Measurements from ENCODE around the gene TARS3.
"Not testable (repeated sequence)": the region's sequence is repeated elsewhere in the genome, so short reads cannot be mapped to it uniquely, and the experiment has no call there.

TARS3 gene

GRCh38 chr15:101672298-101672697 lies 52.0 kb downstream of the TARS3 start:
- H3K36me3 ChIP-seq (ENCODE audit: control insufficient read depth, insufficient read depth, low read length) = no peaks in the 10 kb centered on the region
- H3K4me3 ChIP-seq (ENCODE audit: low read depth, low read length) = no peak overlapping the region
- H3K9ac ChIP-seq (ENCODE audit: low read depth, low read length) = no peak overlapping the region
- no peaks in the 10 kb centered on the region for H3K4me1 ChIP-seq (ENCODE audit: control insufficient read depth, insufficient read depth, low read length)
- no peaks in the 10 kb centered on the region for H3K9me3 ChIP-seq (ENCODE audit: control insufficient read depth, insufficient read depth, low read length)
- no peaks in the 10 kb centered on the region for H3K27me3 ChIP-seq (ENCODE audit: control insufficient read depth, insufficient read depth, low read length)

DNA sequence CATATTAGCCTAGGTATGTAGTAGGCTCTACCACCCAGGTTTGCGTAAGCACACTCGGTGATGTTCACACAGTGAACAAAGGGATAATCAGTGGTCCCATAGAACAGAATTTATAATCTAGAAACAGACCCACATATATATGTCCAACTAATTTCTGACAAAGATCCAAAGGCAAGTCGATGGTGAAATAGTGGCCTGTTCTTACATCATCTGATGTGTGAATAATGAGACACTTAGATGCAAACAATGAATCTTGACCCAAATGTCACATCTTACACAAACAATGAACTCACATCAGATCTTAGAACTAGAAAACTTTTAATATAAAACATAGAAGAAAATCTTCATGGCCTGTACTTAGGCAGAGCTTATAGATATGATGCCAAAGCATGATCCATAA lies 54.5 kb downstream of the TARS3 start:
- no peaks in the 10 kb centered on the region for H3K36me3 ChIP-seq (ENCODE audit: control insufficient read depth, insufficient read depth, low read length)
- no peaks in the 10 kb centered on the region for H3K4me1 ChIP-seq (ENCODE audit: control insufficient read depth, insufficient read depth, low read length)
- no peak overlapping the region for H3K9ac ChIP-seq (ENCODE audit: low read depth, low read length)
- H3K9me3 ChIP-seq (ENCODE audit: control insufficient read depth, insufficient read depth, low read length) = no peaks in the 10 kb centered on the region
- H3K4me3 ChIP-seq (ENCODE audit: low read depth, low read length) = no peak overlapping the region
- H3K27me3 ChIP-seq (ENCODE audit: control insufficient read depth, insufficient read depth, low read length) = no peaks in the 10 kb centered on the region

DNA sequence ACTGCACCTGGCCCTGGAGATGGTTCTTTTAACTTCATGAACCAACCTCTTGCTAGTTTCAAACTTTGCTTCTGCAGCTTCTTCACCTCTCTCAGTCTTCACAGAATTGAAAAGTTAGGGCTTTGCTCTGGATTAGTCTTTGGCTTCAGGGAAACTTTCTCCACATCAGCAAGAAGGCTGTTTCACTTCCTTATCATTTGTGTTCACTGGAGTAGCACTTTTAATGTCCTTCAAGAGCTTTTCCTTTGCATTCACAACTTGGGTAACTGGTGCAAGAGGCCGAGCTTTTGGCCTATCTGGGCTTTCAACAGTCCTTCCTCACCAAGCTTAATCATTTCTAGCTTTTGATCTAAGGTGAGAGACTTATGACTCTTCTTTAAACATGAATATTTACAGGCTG lies 56.4 kb downstream of the TARS3 start:
- H3K9ac ChIP-seq (ENCODE audit: low read depth, low read length) = no peak overlapping the region
- H3K36me3 ChIP-seq (ENCODE audit: control insufficient read depth, insufficient read depth, low read length) = no peaks in the 10 kb centered on the region
- no peak overlapping the region for H3K4me3 ChIP-seq (ENCODE audit: low read depth, low read length)
- H3K4me1 ChIP-seq (ENCODE audit: control insufficient read depth, insufficient read depth, low read length) = no peaks in the 10 kb centered on the region
- no peaks in the 10 kb centered on the region for H3K27me3 ChIP-seq (ENCODE audit: control insufficient read depth, insufficient read depth, low read length)
- H3K9me3 ChIP-seq (ENCODE audit: control insufficient read depth, insufficient read depth, low read length) = no peaks in the 10 kb centered on the region

GRCh38 chr15:101664303-101664913 lies 59.9 kb downstream of the TARS3 start:
- no peaks in the 10 kb centered on the region for H3K4me1 ChIP-seq (ENCODE audit: control insufficient read depth, insufficient read depth, low read length)
- H3K36me3 ChIP-seq (ENCODE audit: control insufficient read depth, insufficient read depth, low read length) = no peaks in the 10 kb centered on the region
- H3K9me3 ChIP-seq (ENCODE audit: control insufficient read depth, insufficient read depth, low read length) = no peaks in the 10 kb centered on the region
- H3K4me3 ChIP-seq (ENCODE audit: low read depth, low read length) = no peak overlapping the region
- no peak overlapping the region for H3K9ac ChIP-seq (ENCODE audit: low read depth, low read length)
- H3K27me3 ChIP-seq (ENCODE audit: control insufficient read depth, insufficient read depth, low read length) = no peaks in the 10 kb centered on the region

GRCh38 chr15:101662203-101662602 lies 62.1 kb downstream of the TARS3 start:
- H3K9me3 ChIP-seq (ENCODE audit: control insufficient read depth, insufficient read depth, low read length) = no peaks in the 10 kb centered on the region
- no peaks in the 10 kb centered on the region for H3K4me1 ChIP-seq (ENCODE audit: control insufficient read depth, insufficient read depth, low read length)
- H3K27me3 ChIP-seq (ENCODE audit: control insufficient read depth, insufficient read depth, low read length) = no peaks in the 10 kb centered on the region
- no peaks in the 10 kb centered on the region for H3K36me3 ChIP-seq (ENCODE audit: control insufficient read depth, insufficient read depth, low read length)
- no peak overlapping the region for H3K9ac ChIP-seq (ENCODE audit: low read depth, low read length)
- no peak overlapping the region for H3K4me3 ChIP-seq (ENCODE audit: low read depth, low read length)

GRCh38 chr15:101660005-101660404 lies 64.3 kb downstream of the TARS3 start:
- no peaks in the 10 kb centered on the region for H3K4me1 ChIP-seq (ENCODE audit: control insufficient read depth, insufficient read depth, low read length)
- no peak overlapping the region for H3K9ac ChIP-seq (ENCODE audit: low read depth, low read length)
- H3K4me3 ChIP-seq (ENCODE audit: low read depth, low read length) = no peak overlapping the region
- H3K36me3 ChIP-seq (ENCODE audit: control insufficient read depth, insufficient read depth, low read length) = no peaks in the 10 kb centered on the region
- no peaks in the 10 kb centered on the region for H3K27me3 ChIP-seq (ENCODE audit: control insufficient read depth, insufficient read depth, low read length)
- no peaks in the 10 kb centered on the region for H3K9me3 ChIP-seq (ENCODE audit: control insufficient read depth, insufficient read depth, low read length)

- Histone ChIP-seq H3K4me1 (ENCODE audit: control insufficient read depth, insufficient read depth, low read length) (no peaks in the 10 kb centered on the region), H3K27me3 (ENCODE audit: control insufficient read depth, insufficient read depth, low read length) (no peaks in the 10 kb centered on the region), H3K4me3 (ENCODE audit: low read depth, low read length) (no peak overlapping the region), H3K36me3 (ENCODE audit: control insufficient read depth, insufficient read depth, low read length) (no peaks in the 10 kb centered on the region), H3K9ac (ENCODE audit: low read depth, low read length) (no peak overlapping the region), H3K9me3 (ENCODE audit: control insufficient read depth, insufficient read depth, low read length) (no peaks in the 10 kb centered on the region)
Observed at GRCh38 chr15:101657968-101658784, 66.1 kb downstream of the TARS3 start.

DNA sequence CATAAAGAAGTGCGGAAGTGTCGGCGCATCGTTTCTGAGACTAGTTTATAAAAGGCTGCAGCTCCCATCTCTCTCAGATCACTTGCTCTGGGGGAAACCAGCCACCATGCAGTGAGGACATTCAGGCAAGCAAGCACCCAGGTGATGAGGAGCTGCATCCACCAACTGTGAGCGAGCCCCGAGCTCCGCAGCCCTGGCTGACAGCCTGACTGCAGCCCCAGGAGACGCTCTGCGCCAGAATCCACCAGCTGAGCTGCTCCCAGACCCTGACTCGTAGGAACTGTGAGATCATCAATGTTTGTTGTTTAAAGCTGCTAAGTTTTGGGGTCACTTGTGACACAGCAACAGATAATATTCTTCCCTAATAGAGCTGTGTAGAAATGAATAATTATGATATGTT lies 67.1 kb downstream of the TARS3 start:
- H3K36me3 ChIP-seq (ENCODE audit: control insufficient read depth, insufficient read depth, low read length) = no peaks in the 10 kb centered on the region
- H3K9me3 ChIP-seq (ENCODE audit: control insufficient read depth, insufficient read depth, low read length) = no peaks in the 10 kb centered on the region
- H3K9ac ChIP-seq (ENCODE audit: low read depth, low read length) = no peak overlapping the region
- no peaks in the 10 kb centered on the region for H3K4me1 ChIP-seq (ENCODE audit: control insufficient read depth, insufficient read depth, low read length)
- peaks cover 2% of the 10 kb centered on the region for H3K27me3 ChIP-seq (ENCODE audit: control insufficient read depth, insufficient read depth, low read length)
- no peak overlapping the region for H3K4me3 ChIP-seq (ENCODE audit: low read depth, low read length)

- not testable (repeated sequence) for H3K9me3 ChIP-seq (ENCODE audit: control insufficient read depth, insufficient read depth, low read length); H3K36me3 ChIP-seq (ENCODE audit: control insufficient read depth, insufficient read depth, low read length); H3K27me3 ChIP-seq (ENCODE audit: control insufficient read depth, insufficient read depth, low read length); H3K4me1 ChIP-seq (ENCODE audit: control insufficient read depth, insufficient read depth, low read length); H3K9ac ChIP-seq (ENCODE audit: low read depth, low read length); H3K4me3 ChIP-seq (ENCODE audit: low read depth, low read length)
Observed at GRCh38 chr15:101654624-101655337, 69.5 kb downstream of the TARS3 start.

DNA sequence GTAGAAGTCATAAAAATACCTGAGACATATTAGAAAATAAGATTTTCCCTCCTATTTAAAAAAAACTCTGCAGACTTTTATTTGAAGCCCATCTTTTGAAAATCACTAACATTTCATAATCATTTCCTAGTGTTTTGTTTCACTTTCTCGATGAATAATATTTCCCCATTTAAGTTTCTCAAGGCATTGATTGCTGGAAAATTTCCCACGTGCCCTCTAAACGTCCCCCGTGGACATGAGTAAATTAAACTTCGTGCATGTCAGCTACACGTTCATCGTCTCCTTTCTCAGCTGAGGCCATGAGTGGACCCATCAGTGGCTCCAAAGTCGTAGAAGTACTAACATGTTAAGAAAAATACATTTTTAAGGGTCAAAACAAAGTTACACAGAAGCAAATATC lies 70.1 kb downstream of the TARS3 start:
- Histone ChIP-seq H3K4me3 (ENCODE audit: low read depth, low read length) (no peak overlapping the region), H3K27me3 (ENCODE audit: control insufficient read depth, insufficient read depth, low read length) (peaks cover 2% of the 10 kb centered on the region), H3K9me3 (ENCODE audit: control insufficient read depth, insufficient read depth, low read length) (no peaks in the 10 kb centered on the region), H3K9ac (ENCODE audit: low read depth, low read length) (no peak overlapping the region), H3K4me1 (ENCODE audit: control insufficient read depth, insufficient read depth, low read length) (peaks cover 3% of the 10 kb centered on the region), H3K36me3 (ENCODE audit: control insufficient read depth, insufficient read depth, low read length) (no peaks in the 10 kb centered on the region)

- H3K27me3 ChIP-seq (ENCODE audit: control insufficient read depth, insufficient read depth, low read length) = peaks cover 2% of the 10 kb centered on the region
- H3K9ac ChIP-seq (ENCODE audit: low read depth, low read length) = peak overlapping the region; percentile 61
- no peaks in the 10 kb centered on the region for H3K36me3 ChIP-seq (ENCODE audit: control insufficient read depth, insufficient read depth, low read length)
- H3K4me3 ChIP-seq (ENCODE audit: low read depth, low read length) = peak overlapping the region; percentile 90
- H3K9me3 ChIP-seq (ENCODE audit: control insufficient read depth, insufficient read depth, low read length) = no peaks in the 10 kb centered on the region
- peaks cover 3% of the 10 kb centered on the region for H3K4me1 ChIP-seq (ENCODE audit: control insufficient read depth, insufficient read depth, low read length)
Observed at GRCh38 chr15:101652786-101653430, 71.4 kb downstream of the TARS3 start.

All from iPS-15b (cell line).